Heart left ventricle (tissue), 16 donors: Measurements from ENCODE around the gene STXBP2. TPM values are rescaled to one million over a fixed set of nuclear protein-coding genes. Genes with fewer than 3 reads are reported as not detected.
"Not testable (repeated sequence)": the region's sequence is repeated elsewhere in the genome, so short reads cannot be mapped to it uniquely, and the experiment has no call there.

ENCODE experiments used
- ATAC-seq, 4 donors: fragments of 200-7000 bp; cut with Tn5 transposase; one replicate each; pipeline ENCODE4 v1.9.1; 2020 to 2022; ENCODE audit warnings: moderate library complexity in 4 of 4, mild to moderate bottlenecking in 3 of 4, moderate number of reproducible peaks in 1 of 4
- DNase-seq, 5 donors: peaks; one replicate each; pipeline ENCODE4 v3.0.0-alpha.2; 2020
- H3K27ac ChIP-seq, 12 donors: fragments of 200-600 bp; sonication (generic) in 4 of 12; one replicate each; pipeline versions ENCODE4 v1.5.0 to v1.8.0; 2016 to 2022; ENCODE audit warnings: mild to moderate bottlenecking in 2 of 12
- H3K27me3 ChIP-seq, 9 donors: fragments of 200-600 bp; sonication (generic) in 2 of 9; one replicate each; pipeline versions ENCODE4 v1.5.1 to v1.8.0; 2016 to 2022; ENCODE audit warnings: mild to moderate bottlenecking in 3 of 9
- H3K36me3 ChIP-seq, 9 donors: fragments of 200-600 bp; sonication (generic) in 2 of 9; one replicate each; pipeline versions ENCODE4 v1.5.0 to v1.8.0; 2018 to 2022; ENCODE audit warnings: mild to moderate bottlenecking in 2 of 9
- H3K4me1 ChIP-seq, 12 donors: fragments of 200-600 bp; sonication (generic) in 4 of 12; one replicate each; pipeline versions ENCODE4 v1.5.0 to v1.8.0; 2016 to 2022; ENCODE audit warnings: mild to moderate bottlenecking in 3 of 12
- H3K4me3 ChIP-seq, 12 donors: fragments of 200-600 bp; sonication (generic) in 4 of 12; one replicate each; pipeline versions ENCODE4 v1.5.0 to v1.8.0; 2017 to 2022; ENCODE audit warnings: mild to moderate bottlenecking in 9 of 12, moderate library complexity in 4 of 12
- H3K9me3 ChIP-seq, 12 donors: fragments of 200-600 bp; sonication (generic) in 4 of 12; one replicate each; pipeline versions ENCODE4 v1.5.0 to v1.8.0; 2016 to 2022; ENCODE audit warnings: mild to moderate bottlenecking in 1 of 12
- CTCF ChIP-seq, 12 donors: fragments of 200-600 bp; sonication (generic) in 4 of 12; IDR thresholded peaks; one replicate each; pipeline versions ENCODE4 v1.5.0 to v1.8.0; 2018 to 2022; ENCODE audit warnings: antibody characterized with exemption in 12 of 12, mild to moderate bottlenecking in 5 of 12
- POLR2A ChIP-seq, 2 donors: fragments of 450-650 bp; IDR thresholded peaks; one replicate each; pipeline ENCODE4 v1.6.1; 2017; ENCODE audit warnings: antibody characterized with exemption in 2 of 2, mild to moderate bottlenecking in 2 of 2, moderate library complexity in 2 of 2
- WGBS, 4 donors: extraction: QIAGEN DNeasy Blood & Tissue Kit in 2 of 4; methylation state at CpG; one replicate each; pipeline versions ENCODE4 v1.1.5 to v1.1.7; 2013 to 2018; 5-methylcytosine and 5-hydroxymethylcytosine counted together
- intact Hi-C, 10 donors: fragments of 100-400 bp; cut with DNase I; formaldehyde crosslinking; loops; one replicate each; pipeline versions ENCODE4 v1.11.1 to v1.14.2; 2022
- polyA plus RNA-seq, 2 donors: library from polyadenylated mRNA; stranded (reverse); fragments of 200-250 nt; gene quantifications; one replicate each; pipeline ENCODE4 v1.2.3, GENCODE V29; 2013
- total RNA-seq, 9 donors: library from RNA; depleted of rRNA in 2 of 9; stranded (reverse); fragments of >200 nt in 2 of 9; fragmentation: NEBNext Ultra II Directional in 3 of 9; extraction: Animal tissue kit (Norgen Biotek cat#: 25700) in 3 of 9; gene quantifications; one replicate each; pipeline versions ENCODE4 v1.1.0 to v1.2.4, GENCODE V29; 2016 to 2023
- donor health status: ischemic (EF 13 %, LVEDD 7.1; RV severe dilation, severe dysfunction).
- donor health status: healthy with polysubstance abuse.
- donor health status: DM: no; HTN: yes; CAD: no.
- donor health status: DM: no; HTN: no; CAD: no.
- donor health status: ischemic (EF 25% LVEDD 6.9; RV normal size, moderate dysfunction).
- donor health status: ischemic (EF 25% LVEDD 5.7; RV mildly dilated, moderate dysfunction).
- donor health status: healthy.
- donor health status: DM: yes; HTN: yes; CAD: no.
- donor health status: ischemic (EF 35%, LVEDD 5.7; RV mildly dilated, moderate dysfunction).
- donor health status: nonischemic (EF 11% LVEDD 7.7; RV severe dilation, severe dysfunction).
- donor health status: DM: yes; HTN: yes; CAD: no.
- donor health status: PGD.
- donor health status: ischemic (EF 29% LVEDD 5.4; RV normal size, mild dysfunction).
- donor health status: nonischemic (EF 23%, LVEDD 6.1; RV moderate dilation, normal function).

The STXBP2 gene
- total and polyA plus RNA-seq, 11 donors = 1.2 to 46.7 (median 4.7) TPM

DNA sequence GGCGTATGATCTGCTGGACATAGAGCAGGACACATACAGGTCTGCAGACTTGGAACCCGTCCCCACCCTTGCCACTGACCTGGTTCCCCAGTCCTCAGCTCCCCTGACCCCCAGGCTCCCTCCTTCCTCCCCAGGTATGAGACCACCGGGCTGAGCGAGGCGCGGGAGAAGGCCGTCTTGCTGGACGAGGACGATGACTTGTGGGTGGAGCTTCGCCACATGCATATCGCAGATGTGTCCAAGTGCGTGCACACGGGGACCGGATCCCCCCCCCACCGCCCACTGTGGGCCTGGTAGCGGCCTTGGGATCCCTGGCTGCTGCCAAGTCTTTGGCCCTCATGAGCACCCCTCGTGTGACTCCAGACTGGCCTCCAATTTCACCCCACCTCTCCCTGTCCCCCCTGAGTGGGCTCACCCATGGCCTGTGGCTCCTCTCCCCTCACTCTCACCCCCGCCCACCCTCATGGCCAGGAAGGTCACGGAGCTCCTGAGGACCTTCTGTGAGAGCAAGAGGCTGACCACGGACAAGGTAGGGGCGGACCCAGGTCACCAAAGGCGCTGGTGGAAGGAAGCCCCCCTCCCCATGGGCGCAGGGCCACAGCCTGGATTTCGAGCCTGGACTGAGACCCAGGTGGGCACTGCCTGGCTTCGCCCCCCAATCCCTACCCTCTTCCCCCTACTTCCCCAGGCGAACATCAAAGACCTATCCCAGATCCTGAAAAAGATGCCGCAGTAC, 5.6 kb downstream of the STXBP2 start:
- no peak for ATAC-seq

DNA sequence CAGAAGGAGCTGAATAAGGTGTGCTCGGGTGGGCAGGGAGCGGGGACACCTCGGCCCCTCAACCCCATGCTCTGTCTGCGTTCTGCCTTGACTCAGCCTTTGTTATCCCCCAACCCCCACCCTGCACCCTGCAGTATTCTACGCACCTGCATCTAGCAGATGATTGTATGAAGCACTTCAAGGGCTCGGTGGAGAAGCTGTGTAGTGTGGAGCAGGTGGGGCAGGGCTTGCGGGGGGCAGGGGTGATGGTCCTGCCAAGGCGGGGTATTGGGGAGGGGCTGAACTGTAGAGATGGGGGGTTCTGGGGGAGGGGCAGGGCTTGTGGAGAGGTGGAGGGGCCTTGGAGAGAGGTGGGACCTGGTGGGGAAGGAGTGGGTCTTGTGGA, 6.1 kb downstream of the STXBP2 start:
- no peak for TF ChIP-seq CTCF (IDR thresholded peaks at IDR 0.05)
- TF ChIP-seq POLR2A (IDR thresholded peaks at IDR 0.05) = no peak
- intact Hi-C loops = no loop called here
- Histone ChIP-seq H3K36me3 (peaks cover 0 to 11% (median 0%) of the 10 kb centered on the region in 9 donors), H3K27me3 (peaks cover 0 to 22% (median under 1%) of the 10 kb centered on the region in 9 donors), H3K4me1 (peaks cover 0 to 15% (median 0%) of the 10 kb centered on the region in 12 donors), H3K4me3 (no peak overlapping the region), H3K27ac (no peak overlapping the region), H3K9me3 (no peaks in the 10 kb centered on the region)
- DNase-seq (no peak), ATAC-seq (no peak)
- 86 to 94% (median 90%) methylated on average over 8 of the region's 8 CpGs for WGBS, 4 donors

More for the DNA sequence above, 5.6 kb downstream of the STXBP2 start:
- H3K4me3 ChIP-seq = no peak overlapping the region
- peaks cover 0 to 11% (median 0%) of the 10 kb centered on the region in 9 donors for H3K36me3 ChIP-seq
- peaks cover 0 to 21% (median 0%) of the 10 kb centered on the region in 12 donors for H3K4me1 ChIP-seq
- TF ChIP-seq CTCF (IDR thresholded peaks at IDR 0.05) (no peak), POLR2A (IDR thresholded peaks at IDR 0.05) (no peak)
- no peak for DNase-seq
- H3K27ac ChIP-seq = no peak overlapping the region
- intact Hi-C loops = no loop called here
- WGBS, 4 donors = 87 to 88% (median 87%) methylated on average over 21 to 27 of the region's 27 CpGs
- H3K9me3 ChIP-seq = no peaks in the 10 kb centered on the region
- H3K27me3 ChIP-seq = peaks cover 0 to 28% (median 6%) of the 10 kb centered on the region in 9 donors

DNA sequence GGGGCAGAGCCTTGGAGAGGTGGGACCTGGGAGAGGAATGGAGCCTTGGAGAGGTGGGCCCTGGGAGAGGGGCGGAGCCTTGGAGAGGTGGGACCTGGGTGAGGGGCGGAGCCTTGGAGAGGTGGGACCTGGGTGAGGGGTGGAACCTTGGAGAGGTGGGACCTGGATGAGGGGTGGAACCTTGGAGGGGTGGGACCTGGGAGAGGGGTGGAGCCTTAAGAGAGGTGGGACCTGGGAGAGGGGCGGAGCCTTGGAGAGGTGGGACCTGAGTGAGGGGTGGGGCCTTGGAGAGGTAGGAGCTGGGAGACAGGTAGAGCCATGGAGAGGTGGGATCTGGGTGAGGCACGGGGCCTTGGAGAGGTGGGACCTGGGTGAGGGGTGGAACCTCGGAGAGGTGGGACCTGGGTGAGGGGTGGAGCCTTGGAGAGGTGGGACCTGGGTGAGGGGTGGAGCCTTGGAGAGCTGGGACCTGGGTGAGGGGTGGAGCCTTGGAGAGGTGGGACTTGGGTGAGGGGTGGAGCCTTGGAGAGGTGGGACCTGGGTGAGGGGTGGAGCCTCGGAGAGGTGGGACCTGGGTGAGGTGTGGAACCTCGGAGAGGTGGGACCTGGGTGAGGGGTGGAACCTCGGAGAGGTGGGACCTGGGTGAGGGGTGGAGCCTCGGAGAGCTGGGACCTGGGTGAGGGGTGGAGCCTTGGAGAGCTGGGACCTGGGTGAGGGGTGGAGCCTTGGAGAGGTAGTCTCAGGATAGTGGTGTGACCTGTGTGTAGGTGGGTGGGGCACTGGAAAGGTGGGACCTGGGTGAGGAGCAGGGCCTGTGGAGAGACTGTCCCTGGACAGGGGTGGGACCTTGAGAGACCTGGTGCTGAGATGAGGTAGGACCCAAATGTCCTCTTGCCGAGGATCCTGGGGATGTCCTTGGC, 7.0 kb downstream of the STXBP2 start:
- H3K4me3 ChIP-seq, H3K9me3 ChIP-seq, H3K27ac ChIP-seq, ATAC-seq, DNase-seq, intact Hi-C loops: not testable (repeated sequence)
- H3K36me3 ChIP-seq = peaks cover 0 to 11% (median 0%) of the 10 kb centered on the region in 9 donors
- 47 to 90% (median 73%) methylated on average over 9 to 10 of the region's 10 CpGs for WGBS, 4 donors
- H3K4me1 ChIP-seq = peaks cover 0 to 14% (median 0%) of the 10 kb centered on the region in 12 donors
- H3K27me3 ChIP-seq = peaks cover 0 to 14% (median 0%) of the 10 kb centered on the region in 9 donors

DNA sequence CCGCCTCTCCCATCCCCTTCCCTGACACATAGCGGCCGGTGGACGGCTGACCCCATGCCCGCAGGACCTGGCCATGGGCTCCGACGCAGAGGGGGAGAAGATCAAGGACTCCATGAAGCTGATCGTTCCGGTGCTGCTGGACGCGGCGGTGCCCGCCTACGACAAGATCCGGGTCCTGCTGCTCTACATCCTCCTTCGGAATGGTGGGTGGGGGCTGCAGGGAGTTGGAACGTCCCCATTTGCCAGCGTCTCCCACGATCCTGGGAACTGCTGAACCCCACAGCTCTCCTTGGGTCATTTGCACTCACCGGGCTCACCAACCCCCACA, 7.6 kb downstream of the STXBP2 start:
- no peak for TF ChIP-seq CTCF (IDR thresholded peaks at IDR 0.05)
- no peak for TF ChIP-seq POLR2A (IDR thresholded peaks at IDR 0.05)
- peaks cover 0 to 11% (median 0%) of the 10 kb centered on the region in 9 donors for H3K36me3 ChIP-seq
- 89 to 94% (median 93%) methylated on average over 6 to 20 of the region's 20 CpGs for WGBS, 4 donors
- H3K27ac ChIP-seq = no peak overlapping the region
- DNase-seq = no peak
- intact Hi-C loops = no loop called here
- H3K27me3 ChIP-seq = peaks cover 0 to 15% (median 0%) of the 10 kb centered on the region in 9 donors
- H3K9me3 ChIP-seq = no peaks in the 10 kb centered on the region
- H3K4me3 ChIP-seq = no peak overlapping the region
- ATAC-seq = no peak
- peaks cover 0 to 14% (median 0%) of the 10 kb centered on the region in 12 donors for H3K4me1 ChIP-seq
